ENCODE results near the gene CCDC91.

Gene CCDC91, protein sequence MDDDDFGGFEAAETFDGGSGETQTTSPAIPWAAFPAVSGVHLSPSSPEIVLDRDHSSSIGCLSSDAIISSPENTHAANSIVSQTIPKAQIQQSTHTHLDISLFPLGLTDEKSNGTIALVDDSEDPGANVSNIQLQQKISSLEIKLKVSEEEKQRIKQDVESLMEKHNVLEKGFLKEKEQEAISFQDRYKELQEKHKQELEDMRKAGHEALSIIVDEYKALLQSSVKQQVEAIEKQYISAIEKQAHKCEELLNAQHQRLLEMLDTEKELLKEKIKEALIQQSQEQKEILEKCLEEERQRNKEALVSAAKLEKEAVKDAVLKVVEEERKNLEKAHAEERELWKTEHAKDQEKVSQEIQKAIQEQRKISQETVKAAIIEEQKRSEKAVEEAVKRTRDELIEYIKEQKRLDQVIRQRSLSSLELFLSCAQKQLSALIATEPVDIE

DNA sequence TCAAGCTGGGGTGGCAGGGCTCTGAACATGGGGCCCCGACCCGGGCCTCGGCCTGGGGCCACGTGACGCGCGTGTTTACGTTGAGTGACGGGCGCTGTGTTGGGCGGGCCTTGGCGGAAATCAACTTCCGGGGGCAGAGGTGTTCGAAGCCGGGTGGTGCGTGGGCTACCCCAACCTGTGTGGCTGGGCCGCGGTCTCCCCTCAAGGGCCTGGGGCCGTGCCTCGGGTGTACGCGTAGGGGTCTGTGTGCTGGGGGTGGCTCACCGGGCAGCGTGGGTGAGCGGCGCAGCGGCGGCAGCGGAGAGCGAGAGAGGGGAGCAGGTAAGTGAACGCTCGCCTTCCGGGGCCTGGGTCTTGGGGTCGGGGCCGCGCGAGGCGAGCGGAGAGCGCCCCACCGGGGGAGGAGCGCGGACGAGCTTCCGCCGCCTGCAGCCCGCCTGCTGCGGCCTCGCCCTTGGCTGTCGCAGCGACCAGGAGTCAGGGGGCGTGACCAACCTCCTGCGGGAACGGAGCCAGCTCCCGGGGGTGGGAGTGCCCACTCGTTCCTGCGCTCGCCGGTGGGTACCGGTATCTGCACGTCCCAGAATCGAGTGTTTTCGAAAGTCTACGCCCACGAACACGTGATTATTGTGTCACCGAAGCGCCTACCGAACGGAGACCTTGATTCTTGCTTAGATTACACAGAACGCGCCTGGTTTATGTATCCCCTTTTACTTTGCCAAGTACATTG is at the start of gene CCDC91:
CCDC91 (plus strand) TSS at position 136 of the 730 bp plus-strand sequence. CDS start 66,760 bp downstream, outside the sequence.
- DNase-seq (ENCODE audit: low read depth) = peak; percentile 73

DNA sequence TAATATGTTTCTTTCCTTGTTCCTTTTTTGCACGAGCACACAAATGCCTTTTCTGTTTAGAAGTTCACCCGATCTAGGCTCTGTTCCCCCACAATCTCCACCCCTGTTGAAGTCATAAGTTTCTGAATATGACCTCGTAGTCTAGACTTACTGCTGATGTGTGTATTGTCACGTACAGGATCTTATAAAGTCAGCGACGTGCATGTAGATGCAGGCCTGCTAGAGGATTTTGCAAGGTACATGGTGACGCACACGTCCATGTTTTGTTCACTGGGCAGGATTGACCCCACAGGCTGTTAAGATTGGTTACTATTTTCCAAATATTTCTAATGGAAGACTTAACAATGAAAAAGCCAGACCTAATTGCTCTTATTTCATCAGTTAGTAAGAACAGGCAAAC is 46.2 kb upstream of the CCDC91 start:
- DNase-seq (ENCODE audit: low read depth) = no peak

DNA sequence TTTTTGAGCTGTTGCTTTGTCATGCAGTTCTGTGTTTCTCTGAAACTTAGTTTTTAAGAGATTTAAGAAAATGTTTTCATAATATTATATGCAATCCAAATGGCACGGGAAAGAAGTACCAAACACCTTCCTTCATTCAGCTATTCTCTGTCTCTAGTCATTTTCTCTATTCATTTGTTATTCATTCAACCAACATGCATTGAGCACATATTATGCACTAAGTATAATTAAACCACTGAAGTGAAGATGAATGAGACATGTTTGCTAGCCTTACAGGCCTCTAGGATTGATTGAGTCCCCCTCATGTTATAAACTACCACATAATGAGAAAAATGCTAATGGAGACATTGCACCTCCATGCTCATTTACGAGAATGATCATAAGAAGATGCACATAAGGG is 45.7 kb upstream of the CCDC91 start:
- DNase-seq (ENCODE audit: low read depth) = no peak

DNA sequence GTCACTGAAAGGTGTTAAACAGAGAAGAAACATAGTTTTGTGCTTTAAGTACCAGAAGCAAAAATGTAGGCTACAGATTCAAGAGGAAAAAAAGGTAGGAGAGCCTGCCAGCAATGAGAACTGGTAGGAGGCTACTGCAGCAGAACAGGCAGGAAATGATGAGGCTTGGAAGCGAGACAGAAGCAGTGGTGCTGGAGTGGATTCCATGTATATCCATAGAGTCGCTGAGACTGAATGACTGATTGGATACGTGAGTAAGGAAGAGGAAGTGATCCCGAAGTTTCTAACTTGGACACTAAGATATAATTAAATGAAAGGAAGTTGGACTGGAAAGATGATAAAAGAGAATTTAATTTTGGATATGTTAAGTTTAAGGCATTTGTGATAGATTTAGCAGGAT is 45.0 kb upstream of the CCDC91 start:
- DNase-seq (ENCODE audit: low read depth) = no peak

DNA sequence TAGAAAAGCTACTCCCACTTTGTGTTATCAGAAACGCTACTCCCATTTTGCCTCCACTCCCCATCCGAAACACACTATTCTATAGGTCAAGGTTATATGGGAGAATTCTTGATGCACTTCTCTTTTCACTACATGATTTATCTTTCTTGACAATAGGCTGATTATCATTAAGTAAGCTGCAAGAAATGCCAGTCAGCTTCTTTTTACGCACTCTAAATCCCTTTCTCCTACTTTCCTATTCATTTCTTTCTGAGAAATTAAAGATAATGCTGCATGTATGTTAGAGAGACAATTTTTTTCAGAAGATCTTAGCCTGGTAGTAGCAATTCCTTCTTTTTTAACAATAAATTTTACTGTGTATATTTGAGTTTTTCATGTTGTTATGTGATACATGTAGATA is 41.0 kb upstream of the CCDC91 start:
- DNase-seq (ENCODE audit: low read depth) = no peak

DNA sequence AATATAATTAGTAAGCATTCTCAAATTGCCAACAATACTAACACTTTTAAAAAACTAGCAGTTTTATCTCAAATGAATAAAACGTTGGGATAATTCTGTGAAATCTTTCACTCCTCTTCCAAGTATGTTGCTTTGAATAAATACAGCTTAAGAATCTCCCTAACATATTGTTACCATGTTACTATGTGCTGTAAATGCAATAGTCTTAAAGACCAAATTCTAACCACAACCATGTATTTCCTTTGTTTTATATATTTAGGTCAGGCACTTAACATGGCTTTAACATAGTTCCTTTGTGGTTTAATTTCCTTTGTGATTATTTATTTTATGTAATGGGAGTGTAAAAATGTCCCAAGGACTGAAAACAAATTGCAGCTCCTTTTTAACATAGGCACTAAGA is 33.9 kb upstream of the CCDC91 start:
- no peak for DNase-seq (ENCODE audit: low read depth)

DNA sequence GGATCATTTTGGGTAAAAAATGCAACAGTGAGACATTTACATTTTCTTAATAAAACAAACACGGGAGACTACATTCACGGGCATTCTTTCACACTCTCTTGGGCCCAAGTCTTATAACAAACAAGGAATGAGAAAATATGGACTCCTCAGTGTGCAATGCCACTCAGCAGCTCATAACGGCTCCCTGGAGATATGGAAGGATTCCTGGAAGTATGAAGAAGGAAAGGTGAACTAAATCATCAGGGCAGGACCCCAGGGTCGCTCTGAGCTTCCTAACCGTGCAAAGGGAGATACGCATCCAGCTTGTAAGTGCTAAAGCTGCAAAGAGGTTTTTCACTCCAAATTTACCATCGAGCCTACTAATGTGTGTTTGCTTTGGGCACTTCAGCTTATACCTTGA is 33.5 kb upstream of the CCDC91 start:
- DNase-seq (ENCODE audit: low read depth) = no peak

DNA sequence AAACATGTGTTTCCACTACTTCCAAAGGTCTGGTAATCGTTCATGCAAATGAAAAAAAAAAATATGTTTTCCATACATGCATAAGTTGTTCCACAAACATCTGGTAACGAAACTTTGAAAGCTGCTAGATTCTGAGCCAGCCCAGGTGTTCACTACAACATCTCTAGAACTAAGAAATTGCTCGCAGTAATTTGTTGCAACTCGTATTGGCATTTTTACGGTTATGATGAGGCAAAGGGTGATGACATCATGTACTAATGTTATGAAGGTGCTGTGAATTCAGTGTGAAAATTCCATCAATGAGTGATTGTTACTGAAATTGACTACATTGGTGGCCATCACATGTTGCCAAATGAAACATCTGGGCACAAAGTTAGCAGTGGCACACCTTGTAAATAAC is 31.9 kb upstream of the CCDC91 start:
- no peak for DNase-seq (ENCODE audit: low read depth)

DNA sequence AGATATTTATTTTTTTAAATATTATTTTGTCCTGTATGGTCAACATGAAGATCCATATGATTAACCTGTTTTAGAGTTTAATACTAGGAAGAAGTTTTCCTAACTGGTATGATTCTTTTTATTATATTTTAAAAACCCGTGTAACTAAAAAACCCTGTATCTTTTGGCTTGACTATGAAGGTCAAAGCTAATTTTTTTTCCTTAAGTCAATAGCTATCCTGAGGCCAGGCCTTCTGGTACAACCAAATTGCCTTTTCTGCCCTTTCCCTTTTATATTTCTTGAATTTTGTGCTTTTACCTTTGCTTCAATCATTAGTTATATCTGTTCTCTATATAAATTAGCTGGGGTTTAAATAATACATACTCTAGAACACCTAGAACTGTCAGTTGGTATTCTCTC is 30.6 kb upstream of the CCDC91 start:
- no peak for DNase-seq (ENCODE audit: low read depth)

DNA sequence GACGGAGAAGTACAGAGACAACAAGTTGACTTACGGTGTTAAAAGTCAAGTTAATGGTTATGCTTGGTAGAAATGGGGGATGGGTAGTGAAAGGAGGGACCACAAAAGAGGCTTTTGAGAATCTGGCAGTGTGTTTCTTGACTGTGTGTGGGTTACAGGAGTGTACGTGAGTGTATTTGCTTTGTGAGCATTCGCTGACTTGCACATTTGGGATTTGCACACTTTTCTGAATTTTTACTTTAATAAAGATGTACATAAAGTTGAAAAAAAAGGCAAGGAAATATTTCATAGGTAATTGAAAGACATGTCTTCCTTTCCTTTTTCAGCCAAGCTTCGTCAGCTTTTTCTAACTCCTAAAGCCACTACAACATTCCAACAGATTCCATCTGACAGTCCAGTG is 28.6 kb upstream of the CCDC91 start:
- no peak for DNase-seq (ENCODE audit: low read depth)

DNA sequence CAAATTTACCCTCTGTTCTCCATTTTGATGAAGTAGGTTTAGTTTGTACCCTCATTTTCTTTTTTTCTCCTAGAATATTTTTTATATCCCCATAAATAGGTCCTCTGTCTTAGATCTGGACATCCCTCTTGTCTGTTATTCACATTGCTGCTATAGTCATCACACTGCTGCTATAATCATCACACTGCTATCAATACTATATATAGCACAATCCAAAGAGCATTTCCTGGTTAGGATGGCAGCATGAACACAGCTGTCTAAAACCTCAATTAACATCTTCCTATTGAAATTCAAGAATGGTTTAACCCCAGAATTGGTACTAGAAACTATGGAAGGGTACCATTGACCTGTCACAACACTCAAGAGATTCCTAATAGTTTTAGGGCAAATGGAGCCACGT is 27.6 kb upstream of the CCDC91 start:
- no peak for DNase-seq (ENCODE audit: low read depth)

DNA sequence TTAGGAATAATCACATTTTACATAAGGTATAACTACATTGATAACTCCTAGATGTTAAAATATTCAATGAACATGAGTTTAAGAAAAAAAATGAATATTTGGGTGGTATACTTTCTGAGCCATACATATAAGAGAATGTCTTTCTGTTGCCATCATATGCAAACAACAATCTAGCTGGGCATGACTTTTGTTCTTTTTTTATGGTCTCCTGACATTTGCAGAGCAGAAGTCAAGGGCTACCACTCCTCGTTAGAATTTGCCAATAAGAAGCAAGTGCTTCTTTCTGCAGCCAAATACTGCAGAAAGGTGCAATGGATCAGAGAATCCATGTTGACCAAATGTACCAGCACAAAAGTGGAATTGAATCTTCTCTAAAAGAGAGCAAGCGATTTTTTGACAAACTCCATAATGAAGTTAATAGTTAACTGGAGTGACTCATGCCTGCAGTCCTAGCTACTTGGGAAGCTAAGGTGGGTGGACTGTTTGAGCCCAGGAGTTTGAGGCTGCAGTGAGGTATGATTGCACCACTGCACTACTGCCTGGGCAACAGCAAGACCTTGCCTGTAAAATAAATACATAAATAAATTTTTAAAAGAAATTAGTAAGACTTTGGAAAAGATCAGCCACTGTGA is 25.5 kb upstream of the CCDC91 start:
- no peak for DNase-seq (ENCODE audit: low read depth)

DNA sequence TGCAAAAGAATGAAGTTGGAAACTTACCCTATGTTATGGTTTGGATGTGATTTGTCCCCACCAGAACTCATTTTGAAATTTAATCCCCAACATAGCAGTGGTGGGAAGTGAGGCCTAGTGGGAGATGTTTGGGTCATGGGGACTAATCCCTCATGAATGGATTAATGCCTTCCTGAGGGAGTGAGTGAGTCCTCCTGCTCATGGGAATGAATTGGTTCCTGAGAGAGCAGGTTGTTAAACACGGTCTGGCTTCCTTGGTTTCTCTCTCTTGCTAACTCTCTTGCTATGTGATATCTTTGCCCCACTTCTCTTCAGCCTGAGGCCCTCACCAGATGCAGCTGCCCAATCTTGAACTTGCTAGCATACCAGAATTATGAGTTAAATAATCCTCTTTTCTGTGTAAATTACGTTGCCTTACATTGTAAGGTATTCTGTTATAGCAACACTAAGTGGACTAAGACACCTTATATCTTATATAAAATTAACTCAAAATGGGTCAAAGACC is 22.2 kb upstream of the CCDC91 start:
- DNase-seq (ENCODE audit: low read depth) = no peak

DNA sequence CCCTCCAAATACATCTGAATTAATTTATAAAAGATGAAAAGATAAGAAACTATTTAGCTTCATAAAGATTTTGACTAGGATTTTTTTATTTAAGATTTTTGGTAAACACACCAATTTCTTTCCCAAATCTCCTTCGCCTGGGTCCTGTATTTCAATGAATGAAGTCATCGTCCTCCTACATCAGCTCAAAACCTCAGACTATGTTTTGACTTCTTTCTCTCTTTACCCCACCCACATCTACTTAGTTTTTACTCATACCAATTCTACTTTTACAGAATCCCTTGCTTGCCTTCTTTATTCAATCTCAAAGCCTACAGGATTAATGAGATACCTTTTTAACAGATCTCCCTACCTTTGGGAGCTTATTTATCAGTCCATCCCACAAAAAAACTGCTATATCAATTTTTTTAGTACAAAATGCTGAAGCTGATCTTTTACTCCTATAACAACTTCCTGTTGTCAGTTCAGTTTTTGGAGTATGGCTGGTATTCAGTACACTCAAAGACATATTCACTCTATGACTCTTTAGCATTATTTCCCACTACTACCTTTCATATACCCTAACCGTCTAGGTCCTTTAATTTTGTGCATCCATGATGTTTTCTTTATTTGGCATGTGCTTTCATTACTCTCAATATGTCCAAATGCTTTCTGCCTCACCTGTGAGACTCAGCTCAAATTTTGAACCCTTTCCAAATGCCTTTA is 18.7 kb upstream of the CCDC91 start:
- no peak for DNase-seq (ENCODE audit: low read depth)

DNA sequence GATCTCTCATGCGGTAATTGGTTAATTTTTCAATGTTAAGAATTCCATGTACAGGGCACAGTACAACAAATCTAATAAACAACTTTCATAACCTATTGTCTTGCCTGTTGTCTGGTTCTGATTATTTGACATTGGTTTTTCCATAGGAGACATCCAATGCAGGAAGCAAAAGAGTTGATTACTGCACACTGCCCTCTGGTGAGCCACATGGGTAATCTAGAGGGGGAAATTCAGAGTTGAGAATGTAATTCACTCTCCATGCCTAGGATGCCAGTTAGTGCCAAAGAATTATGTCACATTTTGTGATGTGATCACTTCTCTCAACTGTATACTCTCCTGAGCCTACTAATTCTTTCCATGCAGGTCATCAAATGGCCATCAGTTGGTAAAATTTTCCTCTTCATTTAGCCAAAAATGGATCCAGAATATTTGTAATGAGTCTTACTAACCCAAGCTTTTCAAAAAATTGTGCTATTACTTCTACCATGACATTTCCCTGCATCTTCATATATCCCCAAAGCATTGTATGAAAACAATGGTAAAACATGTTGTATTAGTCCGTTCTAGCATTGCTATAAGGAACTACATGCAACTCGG is 17.7 kb upstream of the CCDC91 start:
- DNase-seq (ENCODE audit: low read depth) = peak; percentile 61

DNA sequence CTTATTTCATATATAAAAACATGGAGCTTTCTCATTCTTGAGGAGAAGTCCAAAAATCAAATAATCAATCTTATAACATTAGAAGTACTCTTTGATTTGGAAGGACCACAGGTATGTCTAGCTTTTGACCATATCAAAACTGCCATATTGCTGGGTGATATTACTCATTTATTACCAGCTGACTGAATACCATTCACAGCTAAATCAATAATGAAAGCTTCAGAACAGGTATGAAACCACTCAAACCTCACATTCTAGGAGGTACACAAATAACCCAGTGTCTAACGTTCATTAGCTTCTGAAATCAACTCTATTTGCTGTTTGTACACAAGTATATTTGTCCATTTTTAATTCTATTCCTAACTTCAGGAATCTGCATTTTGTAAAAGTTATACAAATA is 16.8 kb upstream of the CCDC91 start:
- no peak for DNase-seq (ENCODE audit: low read depth)

DNA sequence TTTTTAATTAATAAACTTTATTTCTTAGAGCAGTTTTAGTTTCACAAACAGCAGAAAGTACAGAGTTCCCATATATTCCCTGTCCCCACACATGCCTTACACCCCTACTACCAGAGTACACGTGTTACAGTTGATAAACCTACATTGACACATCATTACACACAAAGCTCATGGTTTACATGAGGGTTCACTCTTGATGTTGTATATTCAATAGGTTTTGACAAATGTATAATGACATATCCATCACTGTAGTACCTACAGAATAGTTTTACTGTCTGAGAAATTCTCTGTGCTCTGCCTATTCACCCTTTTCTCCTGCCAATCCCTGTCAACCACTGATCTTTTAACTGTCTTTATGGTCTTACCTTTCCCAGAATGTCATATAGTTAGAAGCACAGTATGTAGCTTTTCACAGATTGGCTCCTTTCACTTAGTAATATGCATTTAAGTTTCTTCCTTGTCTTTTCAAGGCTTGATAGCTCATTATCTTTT is 15.1 kb upstream of the CCDC91 start:
- DNase-seq (ENCODE audit: low read depth) = no peak

DNA sequence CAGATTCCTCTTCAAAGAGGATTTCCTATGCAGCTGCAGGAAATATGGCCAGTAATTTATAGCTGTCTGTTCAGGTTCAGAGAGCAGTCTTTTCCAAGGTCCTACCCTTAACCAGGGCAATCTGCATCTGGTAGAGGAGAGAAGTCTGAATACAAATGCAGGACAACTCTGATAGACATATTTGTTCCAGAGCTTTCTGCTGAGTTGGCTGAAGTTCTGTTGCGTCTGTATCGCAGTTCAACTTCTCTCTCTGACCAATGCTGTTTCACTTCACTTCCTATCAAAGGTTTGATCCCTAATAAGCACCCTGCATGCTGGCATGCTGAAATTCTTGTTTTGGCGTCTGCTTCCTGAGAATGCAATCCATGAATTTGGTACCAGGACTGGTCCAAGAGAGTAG is 14.0 kb upstream of the CCDC91 start:
- no peak for DNase-seq (ENCODE audit: low read depth)

DNA sequence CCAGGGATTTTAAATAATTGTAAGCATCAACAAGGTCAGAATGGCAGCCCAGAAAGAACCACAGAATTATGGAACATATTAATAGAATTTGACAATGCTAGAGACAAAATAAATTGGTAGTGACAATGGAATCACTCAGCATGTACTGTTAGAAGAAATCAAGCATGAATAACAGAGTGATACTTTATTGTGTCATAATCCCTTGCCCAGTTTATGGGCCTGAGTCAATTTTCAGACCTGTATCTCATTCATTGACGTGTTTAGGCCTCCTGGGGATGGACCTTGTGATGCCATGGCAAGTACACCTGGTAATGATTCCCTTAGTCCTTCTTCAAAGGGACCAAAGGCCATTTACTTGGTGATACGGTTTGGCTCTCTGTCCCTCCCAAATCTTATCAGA is 12.8 kb upstream of the CCDC91 start:
- DNase-seq (ENCODE audit: low read depth) = no peak

DNA sequence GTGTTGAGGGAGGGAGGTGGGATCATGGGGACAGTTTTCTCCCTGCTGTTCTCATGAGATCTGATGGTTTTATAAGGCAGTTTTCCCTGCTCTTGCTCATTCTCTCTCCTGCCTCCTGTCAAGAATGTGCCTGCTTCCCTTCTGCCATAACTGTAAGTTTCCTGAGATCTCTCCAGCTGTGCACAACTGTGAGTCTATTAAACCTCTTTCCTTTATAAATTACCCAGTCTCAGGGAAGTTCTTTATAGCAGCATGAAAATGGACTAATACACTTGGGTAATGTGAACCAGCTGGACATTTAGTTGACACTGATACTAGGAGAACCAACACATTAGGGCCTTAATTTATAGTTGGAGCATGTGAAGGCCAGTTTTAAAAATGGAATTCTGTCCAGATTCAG is 12.4 kb upstream of the CCDC91 start:
- DNase-seq (ENCODE audit: low read depth) = no peak

DNA sequence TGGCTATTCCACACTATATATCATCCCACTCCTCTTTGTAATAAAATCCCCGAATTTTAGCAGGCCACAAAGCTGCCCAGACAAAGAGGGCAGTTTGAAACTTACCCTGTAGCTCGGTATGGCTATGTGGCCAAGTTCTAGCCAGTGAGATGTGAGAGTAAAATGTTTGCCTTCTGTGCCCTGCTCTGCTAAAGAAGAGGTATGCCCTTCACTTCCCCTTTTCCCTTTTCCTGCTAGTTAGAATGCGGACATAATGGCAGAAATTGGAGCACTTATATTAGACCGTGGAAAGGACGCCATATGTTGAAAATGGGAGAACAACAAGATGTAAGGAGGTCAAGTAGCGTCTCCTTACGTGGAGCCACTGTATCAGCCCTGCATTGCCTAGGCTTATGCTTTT is 11.5 kb upstream of the CCDC91 start:
- DNase-seq (ENCODE audit: low read depth) = no peak

DNA sequence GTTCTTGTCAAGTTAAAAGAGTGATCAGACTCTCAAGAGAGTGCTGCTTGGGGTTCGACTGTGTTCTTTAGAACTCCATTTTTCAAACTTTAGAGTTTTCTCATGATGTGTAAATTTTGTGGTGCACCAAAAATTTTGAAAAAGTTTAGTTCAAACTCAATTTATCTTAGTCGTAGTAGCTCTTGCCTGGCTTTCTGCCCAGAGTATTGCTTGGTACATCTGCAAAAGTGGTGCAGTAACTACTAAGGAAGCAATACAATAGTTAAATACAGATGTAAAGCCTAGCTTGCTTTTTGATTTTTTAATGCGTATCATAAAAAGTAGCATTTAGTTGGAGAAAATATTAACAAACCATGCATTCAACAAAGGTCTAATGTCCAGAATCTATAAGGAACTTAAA is 9.5 kb upstream of the CCDC91 start:
- DNase-seq (ENCODE audit: low read depth) = no peak
